ENCODE results near the gene MAML3.

The MAML3 gene

GRCh38 chr4:140123666-140124377 is 30.2 kb downstream of the MAML3 start:
- DNase-seq = no peak

GRCh38 chr4:140122891-140123290 is 31.1 kb downstream of the MAML3 start:
- DNase-seq = no peak

GRCh38 chr4:140121646-140122045 is 32.3 kb downstream of the MAML3 start:
- DNase-seq = no peak

- no peak for DNase-seq
Observed at GRCh38 chr4:140118931-140119640, 34.9 kb downstream of the MAML3 start.

GRCh38 chr4:140117947-140118346 is 36.0 kb downstream of the MAML3 start:
- no peak for DNase-seq

- DNase-seq = no peak
Observed at GRCh38 chr4:140116442-140117104, 37.4 kb downstream of the MAML3 start.

DNA sequence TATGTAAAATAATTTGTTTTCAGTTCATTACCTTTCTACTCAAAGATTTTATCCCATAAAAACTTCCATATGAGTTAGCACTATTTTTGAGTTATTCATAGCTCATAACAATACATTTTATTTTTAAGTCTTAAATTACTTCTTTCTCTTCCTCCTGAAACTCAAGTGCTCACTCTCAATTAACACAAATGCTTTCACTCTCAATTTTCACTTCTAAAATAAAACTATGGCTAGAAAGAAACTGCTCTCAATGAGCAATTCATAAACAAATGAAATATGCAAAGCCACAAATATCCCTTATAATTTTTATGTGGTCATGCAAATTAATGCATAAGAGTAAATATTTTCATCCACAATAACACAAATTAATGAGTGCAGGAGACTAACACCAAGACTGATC is 38.8 kb downstream of the MAML3 start:
- no peak for DNase-seq

- DNase-seq = no peak
Observed at GRCh38 chr4:140113653-140114052, 40.3 kb downstream of the MAML3 start.

- no peak for DNase-seq
Observed at GRCh38 chr4:140112576-140112975, 41.4 kb downstream of the MAML3 start.

DNA sequence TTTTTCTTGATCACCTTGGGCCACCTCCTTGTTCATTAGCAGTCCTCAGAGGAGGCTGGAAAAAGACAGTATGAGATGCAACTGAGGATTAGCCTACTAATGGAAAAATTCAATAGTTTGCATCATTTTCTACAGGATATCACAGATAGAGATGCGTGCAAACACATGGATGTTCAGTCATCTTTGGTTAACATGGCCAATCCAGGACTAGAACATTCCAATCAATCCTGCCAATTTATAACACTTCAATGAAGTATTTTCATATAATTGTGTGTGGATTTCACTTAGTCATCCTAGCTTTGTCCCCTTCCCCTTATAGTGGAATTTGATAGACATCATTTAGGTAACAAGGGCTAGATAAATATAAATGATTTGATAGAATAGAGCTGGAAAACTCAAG is 42.7 kb downstream of the MAML3 start:
- DNase-seq = no peak

- no peak for DNase-seq
Observed at GRCh38 chr4:140110542-140111215, 43.3 kb downstream of the MAML3 start.

GRCh38 chr4:140109737-140110136 is 44.2 kb downstream of the MAML3 start:
- peak; percentile 70 for DNase-seq

- no peak for DNase-seq
Observed at GRCh38 chr4:140109292-140109691, 44.7 kb downstream of the MAML3 start.

GRCh38 chr4:140108713-140109230 is 45.2 kb downstream of the MAML3 start:
- DNase-seq = no peak

GRCh38 chr4:140108243-140108642 is 45.7 kb downstream of the MAML3 start:
- no peak for DNase-seq

DNA sequence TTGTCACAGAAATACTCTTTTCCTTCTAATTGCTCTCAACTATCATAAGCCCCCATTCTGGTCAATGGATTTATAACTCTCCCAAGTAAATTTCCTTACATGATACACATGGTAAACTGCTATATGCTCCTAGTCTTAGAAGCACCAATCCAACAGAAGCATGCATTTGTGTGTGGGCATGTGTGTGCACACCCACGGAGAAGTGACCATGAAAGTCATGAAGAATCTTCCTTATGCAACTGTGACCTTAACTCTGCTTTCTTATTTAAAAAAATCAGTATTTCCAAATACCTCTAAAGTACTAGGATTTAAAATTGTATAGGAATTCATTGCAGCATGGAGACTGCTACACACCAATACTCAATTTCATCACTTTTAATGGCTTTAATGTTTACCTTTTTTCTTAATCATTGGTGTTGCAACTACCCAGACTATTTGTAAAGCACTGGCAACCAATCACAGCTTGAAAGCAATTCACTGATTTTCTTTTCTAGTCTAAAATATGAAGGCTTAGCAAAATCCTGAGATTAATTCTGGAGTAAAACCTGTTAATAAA is 47.6 kb downstream of the MAML3 start:
- DNase-seq = no peak

DNA sequence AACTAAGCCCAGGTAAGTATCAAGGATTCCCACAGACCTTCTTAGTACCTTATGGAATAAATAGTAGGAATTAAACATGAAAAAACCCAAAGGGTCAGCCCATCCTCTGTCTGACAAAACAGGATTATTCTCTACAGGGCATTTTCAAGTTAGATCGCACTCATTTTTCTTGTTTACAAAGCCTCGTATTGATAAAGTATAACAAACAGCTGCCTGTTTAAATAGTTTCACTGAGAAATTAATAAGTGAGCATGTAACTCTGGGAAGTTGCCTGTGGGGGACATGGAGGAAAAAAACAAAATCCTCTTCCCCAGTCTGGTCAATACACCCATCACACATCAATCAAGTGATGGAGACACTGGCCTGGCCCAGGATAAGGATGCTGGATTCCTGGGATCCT is 48.5 kb downstream of the MAML3 start:
- no peak for DNase-seq

GRCh38 chr4:140103676-140104075 is 50.3 kb downstream of the MAML3 start:
- no peak for DNase-seq

GRCh38 chr4:140102421-140102820 is 51.6 kb downstream of the MAML3 start:
- no peak for DNase-seq

DNA sequence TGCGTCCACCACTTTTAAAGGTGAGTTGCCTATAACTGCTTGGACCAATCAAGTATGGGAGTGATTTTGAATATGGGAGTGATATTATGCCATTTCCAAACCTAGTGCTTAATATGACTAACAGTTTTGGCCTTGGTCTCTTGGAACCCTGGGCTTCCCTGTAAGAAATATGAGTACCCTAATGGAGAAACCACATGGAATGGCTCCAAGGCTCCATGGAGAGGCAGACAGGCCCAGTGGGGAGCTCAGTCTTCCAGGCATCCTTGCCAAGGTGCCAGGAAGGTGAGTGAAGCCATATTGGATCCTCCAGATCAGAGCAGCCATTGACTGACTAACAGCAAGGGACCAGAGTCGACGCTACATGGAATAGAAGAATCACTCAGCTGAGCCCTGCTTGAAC is 53.2 kb downstream of the MAML3 start:
- DNase-seq = no peak

DNA sequence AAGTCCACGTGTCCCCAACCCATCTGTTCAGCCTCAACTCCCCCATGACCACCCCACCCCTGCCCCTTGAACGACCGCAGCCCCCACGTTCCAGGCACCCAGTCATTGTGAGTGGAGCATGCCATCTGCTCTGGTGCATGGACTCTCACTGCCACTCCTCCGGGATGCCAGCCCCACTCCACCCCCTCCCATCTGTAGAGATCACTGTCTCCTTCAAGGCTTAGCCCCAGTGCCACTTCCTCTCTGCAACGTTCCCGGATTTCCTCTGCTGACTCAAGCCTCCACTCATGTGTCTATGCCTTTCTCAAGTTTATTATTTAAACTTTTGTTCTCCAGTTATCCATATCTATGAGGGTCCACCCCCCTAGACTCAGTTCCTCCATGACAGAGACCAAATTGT is 54.0 kb downstream of the MAML3 start:
- DNase-seq = no peak

- DNase-seq = no peak
Observed at GRCh38 chr4:140098455-140099160, 55.4 kb downstream of the MAML3 start.

All from NCI-H1105 (cell line).